Neural progenitor cell (in vitro differentiated cells): ENCODE data around the gene CCDC171.

Experiments used
- CTCF ChIP-seq: fragments of 200-600 bp; sonication (generic); IDR thresholded peaks from 2 replicates; pipeline ENCODE4 v1.5.1; 2017; ENCODE audit warnings: antibody characterized with exemption, mild to moderate bottlenecking
- EZH2 ChIP-seq: fragments of 200-600 bp; sonication (generic); IDR thresholded peaks from 2 replicates; pipeline ENCODE4 v1.6.1; 2017; ENCODE audit warnings: antibody characterized with exemption, mild to moderate bottlenecking, moderate library complexity

DNA sequence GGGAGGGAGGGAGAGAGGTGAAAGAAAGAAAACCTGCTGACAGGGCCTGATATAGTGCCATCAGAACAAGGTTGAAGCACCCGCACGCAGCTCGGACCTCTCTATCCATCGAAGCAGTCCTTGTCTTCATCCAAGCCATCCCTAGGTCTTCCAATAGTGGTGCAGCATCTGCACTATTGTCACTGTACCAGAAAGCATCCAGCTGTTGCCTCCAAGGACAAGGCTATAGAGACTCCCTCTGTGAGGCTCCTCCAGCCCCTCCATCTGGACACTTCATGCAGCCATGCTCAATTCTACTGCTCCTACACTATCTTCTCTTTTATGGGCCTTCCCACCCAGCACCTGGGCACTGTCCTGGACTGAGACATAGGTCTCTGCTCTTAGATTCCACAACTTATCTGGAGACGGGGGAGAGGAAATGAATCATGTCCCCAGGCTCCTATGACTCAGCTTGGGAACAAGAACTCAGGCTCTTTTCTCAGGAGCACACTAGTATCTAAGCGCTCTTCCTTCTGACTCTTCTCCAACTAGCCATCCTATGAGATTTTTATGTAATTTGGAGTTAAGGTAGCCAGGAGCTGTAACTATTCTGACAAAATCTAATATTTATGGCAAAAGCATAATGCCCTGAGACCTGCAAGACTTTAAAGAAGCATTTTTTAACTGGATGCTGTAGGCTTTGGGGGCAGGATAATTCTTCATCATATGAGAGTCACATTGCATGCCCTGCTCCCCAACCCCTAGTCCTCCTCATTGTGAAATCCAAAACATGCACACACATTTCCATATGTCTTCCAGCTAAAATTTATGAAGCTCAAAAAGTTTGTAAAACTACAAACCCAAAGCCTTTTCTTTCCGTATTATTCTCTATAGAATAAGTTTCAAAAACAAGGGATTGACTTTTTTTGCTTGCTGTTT lies 446.8 kb downstream of the CCDC171 start:
- TF ChIP-seq CTCF (no peak), EZH2 (no peak)
